OCI-LY7 (cell line): ENCODE data around the gene TMEM69.

ENCODE experiments used
- CTCF ChIP-seq: fragments of 200-600 bp; sonication (generic); conservative IDR thresholded peaks from 2 replicates; pipeline ENCODE4 v1.5.1; 2014; ENCODE audit warnings: mild to moderate bottlenecking, antibody characterized with exemption, low read length, moderate library complexity, mixed read lengths
- EZH2phosphoT487 ChIP-seq: fragments of 200-600 bp; sonication (generic); IDR thresholded peaks from 2 replicates; pipeline ENCODE4 v1.6.1; 2018; ENCODE audit warnings: low read depth, borderline replicate concordance, mild to moderate bottlenecking, mixed run types, antibody characterized with exemption, low read length, moderate library complexity, mixed read lengths

- TF ChIP-seq CTCF: no peak
- no peak for TF ChIP-seq EZH2phosphoT487
Measured at GRCh38 chr1:45723248-45723930, 35.4 kb downstream of the TMEM69 start.
